Activated T-helper 9 cell treated with anti-CD3 and anti-CD28 coated beads, Interleukin-2, amount 50 U/mL, for 16 hours (primary cell): ENCODE measurements around the gene GNAI1.

Experiments
- DNase-seq: peaks from one replicate; pipeline ENCODE4 v3.0.0-alpha.2; 2020; ENCODE audit warnings: low read depth

Gene GNAI1

GRCh38 chr7:80159802-80160201, 25.2 kb downstream of the GNAI1 start:
- DNase-seq: no peak

- DNase-seq: no peak
These were observed 26.8 kb downstream of the GNAI1 start for GRCh38 chr7:80161466-80161865.

- no peak for DNase-seq
These were observed 30.5 kb downstream of the GNAI1 start for GRCh38 chr7:80165177-80165576.

- DNase-seq: no peak
These were observed 35.8 kb downstream of the GNAI1 start for GRCh38 chr7:80170445-80170844.

GRCh38 chr7:80172387-80172786, 37.8 kb downstream of the GNAI1 start:
- no peak for DNase-seq

GRCh38 chr7:80175744-80176143, 41.1 kb downstream of the GNAI1 start:
- no peak for DNase-seq

- DNase-seq: no peak
These were observed 46.8 kb downstream of the GNAI1 start for GRCh38 chr7:80181411-80181810.

GRCh38 chr7:80182630-80183276, 48.1 kb downstream of the GNAI1 start:
- DNase-seq: no peak

GRCh38 chr7:80183351-80183750, 48.7 kb downstream of the GNAI1 start:
- no peak for DNase-seq

- no peak for DNase-seq
These were observed 49.5 kb downstream of the GNAI1 start for GRCh38 chr7:80183900-80184685.

GRCh38 chr7:80184693-80185092, 50.1 kb downstream of the GNAI1 start:
- DNase-seq: no peak

- no peak for DNase-seq
These were observed 50.9 kb downstream of the GNAI1 start for GRCh38 chr7:80185571-80185970.

- DNase-seq: no peak
These were observed 52.1 kb downstream of the GNAI1 start for GRCh38 chr7:80186721-80187120.

GRCh38 chr7:80187279-80187678, 52.6 kb downstream of the GNAI1 start:
- DNase-seq: no peak

- no peak for DNase-seq
These were observed 53.1 kb downstream of the GNAI1 start for GRCh38 chr7:80187727-80188126.

- no peak for DNase-seq
These were observed 55.0 kb downstream of the GNAI1 start for GRCh38 chr7:80189638-80190037.

- no peak for DNase-seq
These were observed 63.0 kb downstream of the GNAI1 start for GRCh38 chr7:80197627-80198026.

GRCh38 chr7:80199051-80199450, 64.4 kb downstream of the GNAI1 start:
- no peak for DNase-seq

- no peak for DNase-seq
These were observed 69.8 kb downstream of the GNAI1 start for GRCh38 chr7:80204454-80204853.

GRCh38 chr7:80204919-80205318, 70.3 kb downstream of the GNAI1 start:
- no peak for DNase-seq

- no peak for DNase-seq
These were observed 72.1 kb downstream of the GNAI1 start for GRCh38 chr7:80206763-80207162.

GRCh38 chr7:80207501-80207900, 72.9 kb downstream of the GNAI1 start:
- no peak for DNase-seq

GRCh38 chr7:80208700-80209099, 74.1 kb downstream of the GNAI1 start:
- DNase-seq: no peak

- DNase-seq: no peak
These were observed 75.8 kb downstream of the GNAI1 start for GRCh38 chr7:80210400-80210799.
